IPS-15b (cell line): ENCODE data around the gene PEX14.

Experiments
- H3K27me3 ChIP-seq: one replicate; pipeline ENCODE4 v1.6.1; 2013; ENCODE audit warnings: low read length; ENCODE audit not compliant: control insufficient read depth, insufficient read depth
- H3K36me3 ChIP-seq: one replicate; pipeline ENCODE4 v1.6.1; 2013; ENCODE audit warnings: low read length; ENCODE audit not compliant: control insufficient read depth, insufficient read depth
- H3K4me1 ChIP-seq: one replicate; pipeline ENCODE4 v1.6.1; 2013; ENCODE audit warnings: mild to moderate bottlenecking, low read length; ENCODE audit not compliant: control insufficient read depth, insufficient read depth
- H3K4me3 ChIP-seq: one replicate; pipeline ENCODE4 v1.5.1; 2013; ENCODE audit warnings: low read depth, low read length
- H3K9ac ChIP-seq: one replicate; pipeline ENCODE4 v1.6.1; 2013; ENCODE audit warnings: low read depth, mild to moderate bottlenecking, low read length
- H3K9me3 ChIP-seq: one replicate; pipeline ENCODE4 v1.6.1; 2013; ENCODE audit warnings: mild to moderate bottlenecking, low read length; ENCODE audit not compliant: control insufficient read depth, insufficient read depth

The PEX14 gene

GRCh38 chr1:10674222-10674621 lies 199.5 kb downstream of the PEX14 start:
- peaks cover 3% of the 10 kb centered on the region for H3K4me1 ChIP-seq
- no peaks in the 10 kb centered on the region for H3K9me3 ChIP-seq
- H3K4me3 ChIP-seq = no peak overlapping the region
- no peak overlapping the region for H3K9ac ChIP-seq
- H3K36me3 ChIP-seq = no peaks in the 10 kb centered on the region
- H3K27me3 ChIP-seq = no peaks in the 10 kb centered on the region

GRCh38 chr1:10674700-10675609 lies 200.2 kb downstream of the PEX14 start:
- H3K9me3 ChIP-seq = no peaks in the 10 kb centered on the region
- no peak overlapping the region for H3K9ac ChIP-seq
- H3K36me3 ChIP-seq = no peaks in the 10 kb centered on the region
- no peaks in the 10 kb centered on the region for H3K27me3 ChIP-seq
- no peak overlapping the region for H3K4me3 ChIP-seq
- H3K4me1 ChIP-seq = peaks cover 3% of the 10 kb centered on the region

GRCh38 chr1:10675813-10676212 lies 201.1 kb downstream of the PEX14 start:
- Histone ChIP-seq H3K4me3 (no peak overlapping the region), H3K9me3 (no peaks in the 10 kb centered on the region), H3K36me3 (no peaks in the 10 kb centered on the region), H3K4me1 (peaks cover 3% of the 10 kb centered on the region), H3K27me3 (no peaks in the 10 kb centered on the region), H3K9ac (no peak overlapping the region)

GRCh38 chr1:10676963-10677362 lies 202.2 kb downstream of the PEX14 start:
- Histone ChIP-seq H3K9ac (no peak overlapping the region), H3K4me1 (peaks cover 3% of the 10 kb centered on the region), H3K9me3 (no peaks in the 10 kb centered on the region), H3K4me3 (no peak overlapping the region), H3K27me3 (no peaks in the 10 kb centered on the region), H3K36me3 (no peaks in the 10 kb centered on the region)

- no peaks in the 10 kb centered on the region for H3K27me3 ChIP-seq
Observed at GRCh38 chr1:10677491-10678391, 203.0 kb downstream of the PEX14 start.

GRCh38 chr1:10678402-10678801 lies 203.7 kb downstream of the PEX14 start:
- no peak overlapping the region for H3K4me3 ChIP-seq
- no peaks in the 10 kb centered on the region for H3K27me3 ChIP-seq
- no peaks in the 10 kb centered on the region for H3K9me3 ChIP-seq
- H3K36me3 ChIP-seq = no peaks in the 10 kb centered on the region
- H3K9ac ChIP-seq = no peak overlapping the region
- peaks cover 6% of the 10 kb centered on the region for H3K4me1 ChIP-seq

More at GRCh38 chr1:10677491-10678391, 203.0 kb downstream of the PEX14 start:
- Histone ChIP-seq H3K36me3 (no peaks in the 10 kb centered on the region), H3K4me3 (no peak overlapping the region), H3K4me1 (peaks cover 3% of the 10 kb centered on the region), H3K9ac (peak overlapping the region; percentile 54), H3K9me3 (no peaks in the 10 kb centered on the region)

- peaks cover 6% of the 10 kb centered on the region for H3K4me1 ChIP-seq
- no peaks in the 10 kb centered on the region for H3K9me3 ChIP-seq
- no peaks in the 10 kb centered on the region for H3K36me3 ChIP-seq
- no peaks in the 10 kb centered on the region for H3K27me3 ChIP-seq
- H3K4me3 ChIP-seq = no peak overlapping the region
- H3K9ac ChIP-seq = no peak overlapping the region
Observed at GRCh38 chr1:10678852-10679251, 204.1 kb downstream of the PEX14 start.

- Histone ChIP-seq H3K4me3 (no peak overlapping the region), H3K36me3 (no peaks in the 10 kb centered on the region), H3K27me3 (no peaks in the 10 kb centered on the region), H3K9ac (no peak overlapping the region), H3K4me1 (peaks cover 6% of the 10 kb centered on the region), H3K9me3 (no peaks in the 10 kb centered on the region)
Observed at GRCh38 chr1:10679496-10680220, 204.9 kb downstream of the PEX14 start.
